NCI-H1436 treated with DMSO at 0.1 percent for 48 hours (cell line): Measurements from ENCODE around the gene MTHFD2L.

ENCODE experiments used
- DNase-seq: peaks from one replicate; lab custom pipeline; 2025; lab: John Stamatoyannopoulos, UW

Gene MTHFD2L

DNA sequence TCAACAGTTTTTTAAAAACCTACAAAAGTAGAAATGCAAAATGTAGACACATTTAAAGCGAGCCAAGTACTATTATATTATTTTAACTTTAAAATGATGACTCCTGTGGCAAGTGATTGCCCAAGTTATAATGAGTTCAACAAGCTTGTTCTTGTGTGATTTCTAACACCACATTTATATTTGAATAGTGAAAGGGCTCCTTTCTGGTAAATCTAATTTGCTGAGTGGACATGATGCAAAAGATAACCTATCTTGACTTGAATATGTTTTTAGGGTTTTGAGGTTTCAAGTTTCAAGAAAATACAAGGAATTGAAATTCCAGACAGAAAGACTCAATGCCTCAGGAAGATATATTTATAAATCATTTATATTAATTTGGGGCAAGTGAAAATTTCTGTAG is 149.3 kb downstream of the MTHFD2L start:
- no peak for DNase-seq

DNA sequence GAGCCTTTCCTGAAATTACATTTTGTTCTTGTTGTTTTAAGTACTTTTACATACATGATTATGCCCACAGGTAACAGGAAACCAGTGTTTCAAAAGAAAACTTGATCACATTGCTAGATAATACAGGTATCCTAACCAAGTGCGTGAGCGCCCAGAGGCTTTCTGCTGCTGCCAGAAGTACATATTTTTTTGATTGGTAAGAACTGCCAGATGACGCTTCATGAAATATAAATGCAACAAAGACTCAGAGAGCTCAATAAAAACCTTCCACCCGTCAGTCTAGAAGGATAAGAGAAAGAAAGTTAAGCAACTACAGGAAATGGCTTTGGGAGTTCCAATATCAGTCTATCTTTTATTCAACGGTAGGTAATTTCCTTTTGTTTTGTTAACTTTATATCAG is 150.3 kb downstream of the MTHFD2L start, which contains the start of gene EPGN:
Gene EPGN (plus strand): TSS at position 256 of the 400 bp plus-strand sequence. CDS start 64 bp downstream, at position 320.
- no peak for DNase-seq

DNA sequence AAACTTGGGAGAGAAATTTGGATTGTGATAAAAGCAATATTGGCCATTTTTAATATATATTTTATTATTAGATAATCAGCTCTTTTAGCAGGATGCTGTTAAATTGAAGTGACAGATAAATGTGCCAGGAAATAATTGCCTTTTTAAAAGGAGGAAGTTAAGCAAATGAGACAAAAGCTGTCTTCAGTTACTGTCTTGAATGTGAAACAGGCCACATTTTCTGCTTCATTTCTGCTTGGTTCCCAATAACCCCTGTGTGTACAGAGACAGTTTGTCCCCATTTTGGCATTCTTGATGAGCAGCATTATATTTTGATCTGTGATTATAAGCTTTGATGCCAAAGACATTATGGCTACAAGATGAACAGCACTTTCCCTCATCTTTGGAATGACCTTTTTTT is 151.3 kb downstream of the MTHFD2L start:
- no peak for DNase-seq

DNA sequence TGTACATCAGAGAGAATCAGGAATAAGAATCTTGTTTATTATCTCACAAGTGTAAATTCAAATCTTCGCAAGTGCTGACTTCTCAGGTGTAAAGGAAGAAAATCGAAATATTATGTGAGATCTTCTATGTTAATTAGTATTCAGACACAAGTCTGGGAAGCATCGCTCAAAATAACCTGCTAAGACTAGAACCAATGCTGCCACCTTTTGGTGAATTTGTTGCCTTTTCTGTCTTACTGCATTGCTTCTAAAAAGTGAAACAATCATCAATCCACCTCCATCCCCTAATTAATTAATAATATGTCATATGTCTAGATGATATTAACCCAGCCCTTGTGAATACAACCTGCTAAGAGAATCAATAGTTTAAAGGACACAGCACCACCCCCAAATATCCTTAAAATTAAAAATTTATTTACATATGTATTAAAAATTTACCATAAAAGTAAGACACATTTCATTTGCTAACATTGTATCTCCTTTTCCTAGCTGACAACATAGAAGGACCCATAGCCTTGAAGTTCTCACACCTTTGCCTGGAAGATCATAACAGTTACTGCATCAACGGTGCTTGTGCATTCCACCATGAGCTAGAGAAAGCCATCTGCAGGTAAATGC is 153.9 kb downstream of the MTHFD2L start:
- DNase-seq: peak; percentile 4

DNA sequence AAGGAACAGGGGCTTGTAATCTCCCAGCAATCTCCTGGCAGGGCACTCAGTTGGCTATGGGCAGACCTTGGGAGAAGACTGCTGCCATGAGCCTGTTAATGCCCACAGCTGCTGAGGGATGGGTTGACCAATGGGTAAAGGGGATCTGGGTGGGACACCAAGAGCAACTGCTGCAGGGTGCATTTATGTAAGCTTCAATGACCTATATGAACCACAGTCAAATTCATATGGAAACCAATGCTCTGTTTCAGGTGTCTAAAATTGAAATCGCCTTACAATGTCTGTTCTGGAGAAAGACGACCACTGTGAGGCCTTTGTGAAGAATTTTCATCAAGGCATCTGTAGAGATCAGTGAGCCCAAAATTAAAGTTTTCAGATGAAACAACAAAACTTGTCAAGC is 156.4 kb downstream of the MTHFD2L start:
- DNase-seq: no peak

DNA sequence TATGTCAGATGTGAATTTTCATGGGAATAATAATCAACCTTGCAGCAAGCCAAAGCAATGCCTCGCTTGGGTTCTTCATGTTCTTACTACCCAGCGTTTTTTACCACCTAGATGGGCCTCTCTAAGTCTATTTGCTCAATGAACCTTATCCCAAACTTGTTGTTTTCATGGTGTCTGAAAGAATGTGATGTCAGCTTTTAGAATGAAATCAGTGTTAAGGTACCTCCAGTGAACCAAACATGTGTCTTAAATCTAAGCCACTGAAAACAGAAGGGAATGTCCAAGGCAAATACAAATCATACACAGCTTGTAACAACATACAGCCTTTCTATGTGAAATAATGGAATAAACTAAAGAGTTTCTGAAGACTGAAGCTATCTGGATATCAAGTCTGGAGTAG is 157.0 kb downstream of the MTHFD2L start:
- no peak for DNase-seq

DNA sequence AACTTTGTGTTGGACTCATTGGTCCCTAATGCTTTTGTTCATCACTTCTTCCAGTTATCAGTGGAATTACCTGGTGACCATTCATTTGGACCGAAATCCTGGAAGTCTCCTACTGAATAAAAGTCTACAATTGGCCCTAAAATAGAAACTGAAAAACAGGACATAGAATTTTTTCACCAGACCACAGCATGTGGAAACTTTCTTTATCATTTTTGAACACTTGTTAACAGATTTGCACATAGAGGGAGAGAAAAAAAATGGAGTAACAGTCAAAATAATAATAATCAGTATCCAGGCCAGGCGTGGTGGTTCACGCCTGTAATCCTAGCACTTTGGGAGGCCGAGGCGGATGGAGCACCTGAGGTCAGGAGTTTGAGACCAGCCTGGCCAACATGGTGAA is 157.5 kb downstream of the MTHFD2L start:
- DNase-seq: no peak

DNA sequence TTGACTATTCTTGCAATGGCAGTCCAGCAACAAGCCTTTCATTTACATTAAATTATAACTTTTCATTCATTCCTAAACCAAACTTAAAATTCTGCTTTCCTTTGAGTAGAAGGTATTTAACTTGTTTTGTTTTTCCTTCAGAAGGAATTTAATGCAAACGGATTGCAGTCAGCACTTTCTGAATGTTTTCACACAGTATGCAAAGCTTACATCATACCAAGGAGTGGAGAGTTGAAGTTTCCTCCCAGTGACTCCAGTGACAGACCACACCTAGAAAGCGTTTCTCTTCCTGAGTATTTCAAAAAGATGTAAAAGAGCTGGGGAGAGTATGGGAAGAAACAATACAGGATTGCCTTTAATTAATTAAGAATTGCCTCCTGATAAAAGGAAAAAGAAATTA is 158.5 kb downstream of the MTHFD2L start:
- no peak for DNase-seq

DNA sequence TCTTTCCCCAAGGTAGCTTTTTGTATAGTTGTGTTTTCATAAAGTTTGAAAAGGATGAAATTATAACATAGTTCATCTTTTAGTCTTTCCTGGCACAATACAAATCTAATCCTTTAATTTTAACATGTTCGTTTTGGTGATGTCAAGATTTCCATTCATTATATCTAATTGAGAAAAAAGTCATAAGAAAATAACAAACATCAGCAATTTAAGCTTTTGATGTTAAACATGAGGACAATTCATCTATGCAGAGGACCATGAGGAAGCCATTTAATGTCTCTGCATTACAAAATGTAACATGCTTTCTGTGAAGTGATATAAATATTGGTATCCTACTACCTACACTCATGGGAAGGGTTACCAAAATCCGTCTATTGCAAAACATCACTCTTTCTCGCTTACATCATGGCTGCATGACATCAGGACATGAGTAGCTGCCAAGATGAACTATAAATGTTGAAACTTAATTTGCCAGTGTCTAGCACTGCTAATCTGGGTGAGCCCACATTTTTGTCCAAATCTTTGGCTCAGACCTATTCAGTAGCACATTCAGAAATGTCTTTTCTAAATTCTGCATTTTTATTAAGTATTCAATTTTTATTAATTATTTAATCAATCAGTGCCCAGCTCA is 159.8 kb downstream of the MTHFD2L start:
- DNase-seq: no peak

DNA sequence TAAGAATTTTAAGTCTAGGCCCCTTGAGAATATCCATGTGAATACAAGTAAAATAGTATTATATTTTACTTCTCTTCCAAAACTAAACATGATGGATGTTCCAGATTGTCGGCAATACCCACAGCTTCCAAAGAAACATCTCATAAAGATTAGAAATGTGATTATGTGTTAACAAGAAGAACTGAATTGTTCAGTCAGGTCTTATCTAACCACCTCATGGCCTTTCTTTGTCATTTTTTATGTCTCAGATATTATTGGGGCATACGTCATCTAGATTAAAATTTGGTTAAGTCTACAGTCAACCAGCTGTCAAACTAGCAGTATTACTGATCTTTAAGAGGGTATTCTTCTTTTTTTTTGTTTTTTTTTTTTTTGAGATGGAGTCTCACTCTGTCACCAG is 160.4 kb downstream of the MTHFD2L start:
- no peak for DNase-seq

DNA sequence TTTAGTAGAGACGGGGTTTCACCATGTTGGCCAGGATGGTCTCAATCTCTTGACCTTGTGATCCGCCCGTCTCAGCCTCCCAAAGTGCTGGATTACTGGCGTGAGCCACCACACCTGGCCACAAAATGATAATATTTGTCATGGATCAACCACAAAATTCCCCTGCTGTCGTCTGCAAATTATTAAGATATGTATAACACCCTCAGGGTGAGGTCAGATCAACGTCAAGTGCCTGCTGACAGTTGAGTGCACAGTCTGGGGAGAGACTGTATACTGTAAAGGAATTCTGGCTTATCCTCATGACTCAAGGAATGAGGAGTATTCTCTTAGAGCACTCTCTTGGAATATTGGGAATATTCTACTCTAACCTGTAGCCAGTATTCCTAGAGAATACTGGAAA is 161.6 kb downstream of the MTHFD2L start:
- DNase-seq: no peak

DNA sequence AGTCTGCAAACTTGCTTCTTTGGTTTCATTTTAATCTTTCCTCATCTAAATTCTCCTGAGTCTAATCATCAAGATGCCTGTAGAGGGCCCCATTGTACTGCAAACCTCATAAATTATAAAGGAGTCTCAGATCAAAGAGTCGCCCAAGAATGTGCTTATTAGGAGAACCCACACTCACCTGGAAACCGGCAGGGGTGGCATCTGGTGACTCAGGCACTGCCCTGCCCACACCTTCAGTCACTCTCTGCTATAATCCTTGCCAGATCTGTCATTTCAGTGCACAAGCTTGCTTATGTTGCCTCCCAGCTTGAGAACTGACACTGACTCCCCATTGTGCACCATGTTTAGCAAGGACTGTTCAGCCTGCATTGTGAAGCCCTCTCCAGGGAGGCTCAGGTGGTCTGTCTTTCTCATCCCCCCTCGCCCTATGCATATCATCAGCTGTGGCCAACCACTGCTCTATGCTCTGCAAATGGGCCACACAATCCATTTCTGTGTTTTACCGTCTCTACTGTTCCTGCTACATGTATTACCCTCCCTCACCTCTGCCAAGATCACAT is 162.7 kb downstream of the MTHFD2L start:
- DNase-seq: no peak

DNA sequence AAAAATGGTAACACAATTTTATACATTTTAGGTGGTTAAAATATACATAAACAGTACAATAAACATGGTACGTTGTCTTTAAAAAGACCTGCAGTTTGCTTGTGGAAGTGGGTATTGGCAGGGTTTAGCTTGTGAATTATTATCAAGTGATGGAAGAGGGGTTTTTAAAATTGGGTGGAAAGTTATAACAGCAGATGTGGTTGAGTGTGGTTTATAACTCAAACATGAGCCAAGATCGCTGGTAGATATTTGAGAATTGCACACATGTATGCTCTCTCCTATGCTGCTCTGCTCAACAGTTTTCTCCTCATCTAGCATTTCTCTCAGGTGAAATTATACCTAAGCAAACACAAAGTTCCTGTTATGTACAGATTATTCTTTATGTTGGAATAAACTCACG is 164.4 kb downstream of the MTHFD2L start:
- no peak for DNase-seq

DNA sequence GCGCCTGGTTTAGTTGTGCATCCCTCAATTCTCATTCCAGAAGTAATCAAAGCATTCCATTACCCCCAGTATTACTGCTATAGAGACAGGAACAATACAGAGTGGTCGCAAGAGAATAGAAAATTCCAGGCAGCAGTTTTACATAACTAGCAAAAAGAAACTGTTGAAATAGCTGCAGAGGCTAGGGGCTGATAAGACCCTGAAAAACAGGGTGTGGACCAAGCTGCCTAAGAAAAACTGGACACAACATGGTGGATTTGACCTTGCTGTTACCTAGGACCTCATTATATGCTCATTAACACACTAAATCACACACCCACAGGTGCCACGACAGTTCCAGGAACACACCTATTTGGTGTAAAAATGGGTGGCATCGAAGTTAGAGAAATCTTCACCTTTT is 165.7 kb downstream of the MTHFD2L start:
- DNase-seq: no peak

DNA sequence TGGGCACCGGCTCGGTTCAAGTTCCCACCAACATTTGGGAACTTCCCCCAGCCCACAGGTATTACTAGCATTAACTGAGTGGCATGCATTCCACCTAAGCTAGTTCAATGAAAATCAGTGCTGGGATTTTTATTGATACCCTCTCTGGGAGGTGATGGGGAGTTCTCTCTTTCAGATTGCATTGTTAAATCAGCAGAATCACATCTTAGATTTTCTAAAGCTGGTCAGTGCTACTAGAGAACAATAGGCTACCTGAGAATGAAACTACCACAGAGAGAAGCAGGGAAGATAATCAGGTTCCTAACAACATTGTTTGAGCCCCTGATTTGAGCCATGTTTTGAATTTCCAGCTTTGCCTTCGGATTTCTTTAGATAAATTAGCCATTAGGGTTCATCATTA is 166.3 kb downstream of the MTHFD2L start:
- no peak for DNase-seq

DNA sequence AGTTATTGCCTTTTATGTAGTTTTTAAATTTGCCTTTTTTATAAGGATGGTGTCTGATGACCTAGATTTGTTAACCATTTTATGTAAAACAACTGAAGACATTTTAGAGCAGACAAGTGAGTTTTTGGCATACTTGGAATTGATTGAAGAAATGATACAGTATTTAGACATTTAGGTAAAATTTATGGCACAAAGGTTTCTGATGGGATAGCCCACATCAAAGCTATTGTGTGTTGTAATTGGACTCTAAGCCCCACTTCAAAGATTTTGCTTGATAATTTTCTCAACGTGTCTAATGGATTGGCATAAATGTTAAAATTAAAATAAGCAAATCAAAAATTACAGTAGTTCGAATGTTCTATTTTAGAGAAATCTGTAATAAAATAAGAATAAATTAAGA is 168.0 kb downstream of the MTHFD2L start:
- no peak for DNase-seq

DNA sequence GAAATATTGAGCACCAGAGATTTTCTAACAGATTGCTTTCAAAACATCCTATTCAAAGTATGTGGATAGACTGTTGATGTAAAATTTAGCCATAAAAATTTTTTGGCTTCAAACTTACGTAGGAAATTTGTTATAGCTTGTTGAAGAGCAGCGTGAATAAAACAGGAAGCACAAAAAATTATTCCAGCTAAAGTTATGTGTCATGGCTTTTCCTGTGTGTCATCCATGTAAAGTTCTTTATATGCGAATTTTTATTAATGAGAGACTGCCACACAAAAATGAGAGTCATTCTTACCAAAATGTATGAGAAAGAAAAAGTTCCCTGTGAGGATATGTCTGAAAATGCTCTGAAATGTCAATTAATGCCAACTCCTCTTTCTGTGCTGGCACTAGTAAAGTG is 169.8 kb downstream of the MTHFD2L start:
- no peak for DNase-seq

DNA sequence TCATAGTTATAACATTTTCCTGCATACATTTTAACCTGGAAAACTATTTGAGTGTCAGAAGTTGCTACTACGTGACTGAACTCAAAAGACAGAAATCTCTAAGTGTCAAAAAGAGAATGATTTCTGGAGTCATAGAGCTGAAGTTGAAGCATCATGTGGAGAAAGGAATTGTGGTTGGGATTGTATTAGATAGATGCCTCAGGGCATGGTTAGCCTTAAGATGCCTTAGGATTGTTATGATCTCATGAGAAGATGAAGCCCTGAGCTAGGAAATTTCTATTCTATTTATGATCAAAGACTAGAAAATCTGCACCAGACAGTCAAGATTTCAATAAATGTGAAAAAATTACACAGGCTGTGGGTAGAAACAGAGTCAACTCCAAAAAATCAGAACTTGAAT is 170.6 kb downstream of the MTHFD2L start:
- DNase-seq: no peak

DNA sequence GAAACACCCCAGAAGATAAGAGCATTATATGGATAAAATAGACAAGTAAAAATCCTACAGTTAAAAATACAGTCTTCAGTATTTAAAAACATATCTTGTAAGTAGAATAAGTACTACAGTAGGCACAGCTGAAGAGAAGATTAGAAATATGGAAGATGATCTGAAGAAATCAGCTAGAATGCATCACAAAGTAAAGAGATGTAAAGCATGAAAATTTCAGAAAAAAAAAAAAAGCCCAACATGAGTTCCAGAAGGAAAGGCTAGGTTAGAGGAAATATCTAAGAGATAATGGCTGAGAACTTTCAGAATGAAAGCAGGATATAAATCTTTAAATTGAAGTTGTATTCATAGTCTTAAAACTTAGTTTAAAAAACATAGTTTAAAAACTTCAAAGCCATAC is 171.4 kb downstream of the MTHFD2L start:
- DNase-seq: no peak

DNA sequence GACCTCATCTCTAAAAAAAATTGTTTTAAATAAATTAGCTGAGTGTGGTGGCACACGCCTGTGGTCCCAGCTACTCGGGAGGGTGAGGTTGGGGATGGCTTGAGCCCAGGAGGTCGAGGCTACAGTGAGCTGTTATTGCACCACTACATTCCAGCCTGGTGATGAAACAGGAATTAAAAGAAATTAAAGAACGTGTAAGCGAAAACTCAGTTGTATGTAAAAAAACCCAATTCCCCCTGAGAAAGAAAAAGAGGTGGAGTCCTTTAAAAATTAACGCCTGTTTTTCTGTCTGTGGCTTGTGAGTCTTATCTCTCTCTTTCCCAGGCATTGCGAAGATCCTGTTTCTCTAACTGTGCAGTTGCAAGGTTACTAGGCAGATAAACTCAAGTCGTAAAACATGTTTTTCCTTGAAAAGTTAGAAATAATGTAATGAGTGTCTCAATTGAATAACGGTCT is 172.4 kb downstream of the MTHFD2L start:
- DNase-seq: no peak

DNA sequence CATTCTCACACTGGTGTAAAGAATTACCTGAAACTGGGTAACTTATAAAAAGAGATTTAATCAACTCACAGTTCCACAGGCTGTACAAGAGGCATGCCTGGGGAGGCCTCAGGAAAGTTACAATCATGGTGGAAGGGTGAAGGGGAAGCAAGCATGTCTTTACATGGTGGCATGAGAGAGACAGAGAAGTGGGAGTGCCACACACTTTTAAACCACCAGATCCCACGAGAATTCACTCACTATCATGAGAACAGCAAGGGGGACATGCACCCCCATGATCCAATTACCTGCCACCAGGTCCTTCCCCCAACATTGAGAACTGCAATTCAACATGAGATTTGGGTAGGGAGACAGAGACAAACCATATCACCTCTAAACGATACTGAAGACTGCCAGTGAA is 173.3 kb downstream of the MTHFD2L start:
- DNase-seq: no peak

DNA sequence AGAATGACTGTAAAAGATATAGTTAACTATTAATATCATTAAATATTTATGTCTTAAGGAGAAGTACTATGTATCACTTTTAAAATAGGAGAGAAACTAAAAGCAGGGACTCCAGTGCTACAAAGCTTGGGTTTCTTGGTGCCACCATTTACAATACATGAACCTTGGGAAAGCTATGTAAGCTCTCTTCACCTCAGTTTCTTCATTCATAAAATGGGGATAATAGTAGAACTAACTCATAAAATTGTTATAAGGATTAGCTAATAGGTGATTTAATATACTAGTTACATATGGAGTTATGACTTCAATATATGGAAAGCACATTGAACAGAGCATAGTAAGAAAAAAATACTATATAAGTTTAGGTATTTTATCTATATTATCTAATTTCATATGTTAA is 174.0 kb downstream of the MTHFD2L start:
- DNase-seq: no peak

DNA sequence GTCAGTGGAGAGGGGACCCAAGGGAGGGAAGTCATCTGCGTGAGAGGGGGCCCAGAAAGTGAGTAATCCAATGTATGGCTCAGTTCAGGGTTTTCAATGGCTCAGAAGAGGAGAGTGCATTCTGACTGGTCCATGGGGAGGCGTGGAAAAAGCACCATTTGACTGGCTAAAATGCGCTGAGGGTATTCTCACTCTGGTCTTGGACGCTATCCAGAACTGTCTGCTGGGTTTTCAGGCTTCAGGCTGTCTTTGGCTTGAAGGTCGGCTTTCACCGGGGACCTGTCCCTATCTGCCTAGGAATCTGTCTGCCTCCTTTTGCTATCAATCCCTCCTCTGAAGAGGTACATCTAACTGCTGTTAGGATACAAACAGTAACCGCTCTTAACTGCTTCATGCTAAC is 176.7 kb downstream of the MTHFD2L start:
- DNase-seq: no peak
